ENCODE measurements around the gene SCAND1.

Gene SCAND1

DNA sequence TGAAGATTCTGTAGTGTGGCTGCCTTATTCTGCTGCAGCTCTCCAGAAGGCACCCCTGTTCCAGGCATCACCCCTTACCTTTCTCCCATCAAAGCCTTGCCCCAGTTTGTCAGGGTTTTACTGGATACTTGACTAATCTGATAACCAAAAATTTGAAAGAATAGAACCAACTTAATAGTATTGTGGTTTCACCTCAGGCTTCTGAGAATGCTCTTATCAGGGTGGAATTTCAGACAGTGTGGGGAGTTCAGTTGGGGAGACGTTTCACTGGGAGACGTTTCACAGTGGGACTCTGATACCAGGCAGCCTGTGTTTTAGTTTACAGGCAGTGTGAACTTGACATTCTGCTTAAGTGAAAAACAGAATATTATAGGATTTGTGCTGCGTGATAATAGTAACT lies 50.5 kb downstream of the SCAND1 start:
- DNase-seq, result no peak

Data from central memory CD4-positive, alpha-beta T cell (primary cell).